OCI-LY7 (cell line): ENCODE measurements around the gene CYTH3.

Experiments used
- EZH2phosphoT487 ChIP-seq: fragments of 200-600 bp; sonication (generic); IDR thresholded peaks from 2 replicates; pipeline ENCODE4 v1.6.1; 2018; ENCODE audit warnings: low read depth, borderline replicate concordance, mild to moderate bottlenecking, mixed run types, antibody characterized with exemption, low read length, moderate library complexity, mixed read lengths
- TF ChIP-seq, protein P1 (sequence below): fragments of 200-600 bp; sonication (generic); conservative IDR thresholded peaks from 2 replicates; pipeline ENCODE4 v1.5.1; 2014; ENCODE audit warnings: mild to moderate bottlenecking, antibody characterized with exemption, low read length, moderate library complexity, mixed read lengths

GRCh38 chr7:6164010-6164409 is 108.4 kb downstream of the CYTH3 start:
- TF ChIP-seq, protein P1, sequence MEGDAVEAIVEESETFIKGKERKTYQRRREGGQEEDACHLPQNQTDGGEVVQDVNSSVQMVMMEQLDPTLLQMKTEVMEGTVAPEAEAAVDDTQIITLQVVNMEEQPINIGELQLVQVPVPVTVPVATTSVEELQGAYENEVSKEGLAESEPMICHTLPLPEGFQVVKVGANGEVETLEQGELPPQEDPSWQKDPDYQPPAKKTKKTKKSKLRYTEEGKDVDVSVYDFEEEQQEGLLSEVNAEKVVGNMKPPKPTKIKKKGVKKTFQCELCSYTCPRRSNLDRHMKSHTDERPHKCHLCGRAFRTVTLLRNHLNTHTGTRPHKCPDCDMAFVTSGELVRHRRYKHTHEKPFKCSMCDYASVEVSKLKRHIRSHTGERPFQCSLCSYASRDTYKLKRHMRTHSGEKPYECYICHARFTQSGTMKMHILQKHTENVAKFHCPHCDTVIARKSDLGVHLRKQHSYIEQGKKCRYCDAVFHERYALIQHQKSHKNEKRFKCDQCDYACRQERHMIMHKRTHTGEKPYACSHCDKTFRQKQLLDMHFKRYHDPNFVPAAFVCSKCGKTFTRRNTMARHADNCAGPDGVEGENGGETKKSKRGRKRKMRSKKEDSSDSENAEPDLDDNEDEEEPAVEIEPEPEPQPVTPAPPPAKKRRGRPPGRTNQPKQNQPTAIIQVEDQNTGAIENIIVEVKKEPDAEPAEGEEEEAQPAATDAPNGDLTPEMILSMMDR, result no peak
- TF ChIP-seq EZH2phosphoT487, result no peak
